Measurements from ENCODE around the gene CCL3.
"Not testable (repeated sequence)": the region's sequence is repeated elsewhere in the genome, so short reads cannot be mapped to it uniquely, and the experiment has no call there.

The CCL3 gene

DNA sequence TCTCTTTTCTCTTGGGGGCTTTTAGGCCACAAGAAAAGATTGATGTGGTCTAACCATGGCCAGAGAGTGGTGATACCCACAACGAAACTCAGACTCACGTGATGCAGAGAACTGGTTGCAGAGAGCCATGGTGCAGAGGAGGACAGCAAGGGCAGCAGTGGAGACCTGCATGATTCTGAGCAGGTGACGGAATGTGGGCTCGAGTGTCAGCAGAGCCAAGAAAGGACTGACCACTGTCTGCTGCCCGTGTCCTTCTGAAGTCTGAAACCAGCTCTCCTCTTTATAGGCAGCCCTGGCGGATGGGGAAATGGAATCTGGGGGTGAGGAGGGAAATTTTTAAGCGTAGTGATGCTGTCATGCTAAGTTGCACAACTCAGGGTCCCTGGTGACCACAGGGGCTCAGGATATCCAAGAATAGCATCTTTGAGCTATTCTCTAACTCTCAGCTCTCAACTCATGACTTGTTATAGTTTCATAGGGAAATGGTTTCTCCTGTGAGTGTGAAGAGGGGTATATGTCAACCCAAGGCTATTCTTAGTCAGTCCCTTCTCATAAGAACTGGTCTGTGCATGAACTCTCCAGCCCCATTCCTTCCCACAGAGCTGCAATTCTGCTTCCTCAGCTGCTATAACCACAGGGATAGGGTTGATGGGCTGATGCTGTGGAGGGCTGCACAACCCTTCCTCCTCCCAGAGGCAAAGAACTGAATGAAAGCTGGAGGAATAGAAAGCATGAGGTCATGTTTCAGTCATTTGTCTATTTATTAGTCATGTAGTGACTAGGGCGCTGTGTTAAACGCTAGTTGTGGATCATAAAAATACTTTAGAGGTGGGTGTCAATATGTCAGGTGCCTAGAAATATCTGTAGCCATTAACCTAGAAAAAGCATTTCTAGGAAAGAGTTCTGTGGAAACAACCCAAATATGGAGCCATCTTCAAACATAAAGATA is at the start of gene CCL3:
Gene CCL3 (minus strand): TSS at position 256 of the 949 bp plus-strand sequence. CDS start 85 bp downstream, at position 171.
- no peak within 1 kb of the TSS for H3K4me3 ChIP-seq
- H3K27ac ChIP-seq = peak within 1 kb of the TSS in 7 of 21 experiments; percentile 21 to 73 (median 42)

DNA sequence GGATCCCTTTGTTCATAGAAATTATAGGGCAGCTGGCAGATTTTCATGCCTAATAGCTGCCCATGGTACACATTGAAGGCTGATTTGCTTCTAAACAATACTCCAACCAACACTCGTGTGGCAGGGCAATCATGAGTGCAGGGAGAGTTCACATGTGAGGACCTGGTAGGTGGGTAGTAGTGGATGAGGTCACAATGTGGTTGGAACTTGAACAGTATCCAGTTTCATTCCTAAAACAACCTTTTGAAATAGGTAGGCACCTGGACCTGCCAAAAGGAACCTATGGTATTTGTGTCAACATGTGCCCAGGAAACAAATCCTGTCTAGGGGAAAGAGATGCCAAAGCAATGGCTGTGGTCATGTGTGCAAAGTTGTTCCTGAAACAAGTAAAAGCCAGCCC is 46.5 kb upstream of the CCL3 start:
- Histone ChIP-seq H3K4me3 (no peak overlapping the region), H3K27ac (no peak overlapping the region)

DNA sequence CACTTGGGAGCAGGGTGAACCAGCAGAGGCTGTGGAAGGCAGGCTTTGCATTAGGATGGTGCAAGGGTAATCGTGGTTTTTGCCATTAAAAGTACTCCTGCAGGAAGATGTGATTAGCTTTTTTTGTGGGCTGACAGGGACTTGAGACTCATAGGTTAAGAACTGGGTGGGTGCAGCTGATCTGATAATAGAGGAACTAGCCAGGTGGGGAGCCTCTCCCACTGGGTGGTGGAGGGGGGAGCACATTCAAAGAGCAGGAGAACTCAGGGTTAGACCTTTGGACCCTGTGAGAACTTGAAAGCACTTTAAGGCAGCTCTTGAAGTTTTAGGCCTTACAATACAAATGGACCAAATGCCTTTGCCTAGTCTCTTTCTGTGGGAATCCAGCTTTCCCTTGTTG is 46.1 kb upstream of the CCL3 start:
- no peak overlapping the region for H3K4me3 ChIP-seq
- no peak overlapping the region for H3K27ac ChIP-seq

DNA sequence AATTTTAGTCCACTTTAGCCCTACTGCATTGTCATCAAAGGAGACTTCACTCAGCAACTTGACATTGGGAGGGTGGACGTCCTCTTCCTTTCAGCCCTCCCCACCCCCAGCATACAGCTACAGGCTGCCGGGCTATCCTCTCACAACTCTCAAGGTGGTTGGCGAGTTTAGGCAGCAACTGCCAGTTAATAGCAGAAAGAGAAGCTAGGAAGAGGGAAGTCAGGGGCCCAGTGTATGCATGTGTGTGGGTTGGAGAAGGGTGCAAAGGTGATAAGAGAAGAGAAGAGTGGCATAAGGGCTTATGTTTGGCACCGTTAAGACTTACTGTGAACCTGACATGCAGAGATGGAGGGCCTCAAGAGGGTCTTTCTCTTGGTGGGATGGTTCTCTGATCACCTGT is 45.5 kb upstream of the CCL3 start:
- no peak overlapping the region for H3K4me3 ChIP-seq
- H3K27ac ChIP-seq = no peak overlapping the region

DNA sequence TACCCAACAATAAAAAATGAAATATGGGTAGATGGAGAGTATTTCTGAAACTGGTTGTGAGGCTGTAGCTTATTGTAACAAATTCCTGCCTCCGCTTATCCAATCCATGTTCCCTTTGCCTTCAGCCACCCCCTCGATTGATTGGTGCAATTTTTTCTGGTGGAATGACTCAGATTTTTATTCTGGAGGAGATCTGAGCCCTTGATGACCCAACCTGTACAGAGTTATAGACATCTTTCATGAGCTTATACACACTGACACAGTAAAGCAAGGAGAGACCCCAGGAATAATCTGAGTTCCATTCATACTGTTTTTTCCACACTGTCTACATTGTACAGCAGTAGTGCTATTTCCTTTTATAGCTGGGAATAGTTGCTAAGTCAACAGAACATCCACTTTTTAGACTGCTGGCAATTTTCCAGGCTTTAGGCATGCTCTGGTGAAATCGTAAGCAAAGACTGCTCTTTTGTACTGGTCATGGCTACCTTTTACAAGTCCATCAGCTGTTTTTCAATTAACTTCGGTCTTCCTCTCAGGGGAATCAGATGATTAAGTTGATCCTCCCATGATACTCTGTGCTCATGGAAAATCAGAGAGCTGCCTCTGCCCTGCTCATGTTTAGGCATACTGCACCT is 43.8 kb upstream of the CCL3 start:
- Histone ChIP-seq H3K4me3 (no peak overlapping the region), H3K27ac (no peak overlapping the region)

DNA sequence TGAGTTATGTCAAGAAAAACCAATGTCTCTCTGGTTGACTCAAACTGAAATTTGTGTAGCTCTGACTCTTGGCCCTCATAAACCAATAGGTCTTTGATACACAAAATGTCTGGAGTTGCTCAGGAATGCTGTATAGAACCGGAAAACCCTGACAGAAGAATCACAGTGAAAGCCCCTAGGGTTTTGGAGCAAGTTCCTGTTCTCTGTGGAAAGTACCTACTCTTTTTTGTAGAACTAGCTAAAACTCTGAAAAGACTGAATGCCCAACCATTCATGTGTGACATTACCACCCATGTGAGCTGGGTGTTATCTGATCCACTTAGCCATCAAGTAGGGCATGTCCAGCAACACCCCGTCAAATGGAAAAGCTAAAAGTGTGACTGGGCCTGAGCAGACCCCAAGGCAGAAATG is 42.5 kb upstream of the CCL3 start:
- H3K4me3 ChIP-seq = no peak overlapping the region
- H3K27ac ChIP-seq = no peak overlapping the region

DNA sequence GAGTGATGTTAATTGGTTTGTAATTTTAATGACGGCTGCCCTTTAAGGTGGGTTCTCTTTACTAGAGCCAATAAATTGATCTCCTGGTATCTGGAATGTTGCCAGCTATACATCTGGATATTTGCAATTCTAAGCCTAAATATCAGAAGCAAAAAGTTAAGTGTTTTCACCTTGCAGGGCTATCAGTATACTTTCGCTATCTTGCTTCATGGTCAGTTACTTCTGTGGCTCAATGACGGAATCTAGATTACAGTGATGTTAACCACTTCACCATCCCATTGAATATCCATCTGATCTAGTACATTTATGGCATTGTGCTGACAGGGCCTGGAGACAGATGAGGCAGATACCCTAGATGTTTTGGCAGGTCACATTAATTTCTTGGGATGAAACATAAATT is 42.0 kb upstream of the CCL3 start:
- Histone ChIP-seq H3K27ac (no peak overlapping the region), H3K4me3 (no peak overlapping the region)

DNA sequence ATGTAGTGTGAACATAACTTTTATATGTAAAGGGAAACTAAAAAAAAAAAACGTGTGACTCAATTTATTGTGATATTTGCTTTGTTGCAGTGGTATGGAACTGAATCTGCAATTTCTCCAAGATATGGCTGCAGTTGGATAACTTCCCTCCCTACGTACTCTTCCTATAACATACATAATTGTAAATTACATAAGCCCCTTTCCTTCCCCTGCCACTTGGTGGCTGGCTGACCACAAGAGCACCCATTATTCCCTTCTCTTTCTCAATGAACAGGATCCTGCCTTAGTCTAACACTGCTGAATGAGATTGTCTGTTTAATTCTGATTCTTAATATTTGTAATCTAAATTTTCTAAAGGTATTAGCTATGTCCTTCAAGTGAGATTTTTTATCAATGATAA is 41.5 kb upstream of the CCL3 start:
- H3K4me3 ChIP-seq = no peak overlapping the region

DNA sequence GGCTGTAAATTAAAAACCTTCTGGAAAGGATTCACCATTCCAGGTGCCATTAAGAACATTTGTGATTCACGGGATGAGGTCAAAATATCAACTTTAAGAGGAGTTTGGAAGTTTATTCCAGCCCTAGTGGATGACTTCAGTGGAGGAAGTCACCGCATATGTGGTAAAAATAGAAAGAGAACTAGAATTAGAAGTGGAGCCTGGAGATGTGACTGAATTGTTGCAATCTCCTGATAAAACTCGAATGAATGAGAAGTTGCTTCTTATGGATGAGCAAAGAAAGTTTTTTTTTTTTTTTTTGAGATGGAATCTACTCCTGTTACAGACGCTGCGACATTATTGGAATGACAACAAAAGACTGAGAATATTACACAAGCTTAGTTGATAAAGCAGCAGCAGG is 40.4 kb upstream of the CCL3 start:
- H3K4me3 ChIP-seq = no peak overlapping the region
- no peak overlapping the region for H3K27ac ChIP-seq

More for the DNA sequence above, 41.5 kb upstream of the CCL3 start:
- no peak overlapping the region for H3K27ac ChIP-seq

DNA sequence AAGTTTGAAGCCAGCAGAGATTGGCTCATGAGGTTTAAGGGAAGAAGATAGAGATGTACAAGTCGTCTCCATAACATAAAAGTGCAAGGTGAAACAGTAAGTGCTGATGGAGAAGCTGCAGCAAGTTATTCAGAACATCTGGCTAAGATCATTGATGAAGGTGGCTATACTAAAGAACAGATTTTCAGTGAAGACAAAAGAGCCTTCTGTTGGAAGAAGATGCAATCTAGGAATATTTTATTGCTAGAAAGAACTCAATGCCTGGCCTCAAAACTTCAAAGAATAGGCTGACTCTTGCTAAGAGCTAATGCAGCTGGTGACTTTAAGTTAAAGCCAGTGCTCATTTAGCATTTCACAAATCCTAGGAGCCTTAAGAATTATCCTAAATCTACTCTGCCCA is 39.7 kb upstream of the CCL3 start:
- Histone ChIP-seq H3K4me3 (no peak overlapping the region), H3K27ac (no peak overlapping the region)

DNA sequence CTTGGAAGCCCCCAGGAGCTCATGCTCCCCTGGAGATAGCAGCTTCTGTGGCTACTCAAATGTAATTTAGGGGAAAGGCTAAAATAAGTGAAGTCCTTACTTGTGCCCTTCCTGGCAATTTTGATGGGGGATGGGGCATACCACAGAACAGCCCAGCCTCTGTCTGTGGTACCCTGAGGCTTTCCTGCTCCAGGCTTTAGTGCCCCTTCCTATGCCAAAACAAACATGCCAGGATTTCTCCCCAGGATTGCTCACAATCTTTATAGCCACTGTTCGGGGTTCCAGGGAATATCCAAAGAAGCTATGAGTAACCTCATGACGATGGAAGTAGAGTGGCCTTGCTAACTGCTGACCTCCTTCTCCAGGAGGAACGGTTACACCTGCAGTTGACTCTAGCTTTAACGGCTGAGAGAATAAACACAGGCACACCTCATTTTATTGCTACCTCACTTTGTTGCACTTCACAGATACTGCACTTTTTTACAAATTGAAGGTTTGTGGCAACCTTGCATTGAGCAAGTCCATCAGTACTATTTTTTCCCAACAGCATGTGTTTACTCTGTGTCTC is 38.6 kb upstream of the CCL3 start:
- no peak overlapping the region for H3K4me3 ChIP-seq

DNA sequence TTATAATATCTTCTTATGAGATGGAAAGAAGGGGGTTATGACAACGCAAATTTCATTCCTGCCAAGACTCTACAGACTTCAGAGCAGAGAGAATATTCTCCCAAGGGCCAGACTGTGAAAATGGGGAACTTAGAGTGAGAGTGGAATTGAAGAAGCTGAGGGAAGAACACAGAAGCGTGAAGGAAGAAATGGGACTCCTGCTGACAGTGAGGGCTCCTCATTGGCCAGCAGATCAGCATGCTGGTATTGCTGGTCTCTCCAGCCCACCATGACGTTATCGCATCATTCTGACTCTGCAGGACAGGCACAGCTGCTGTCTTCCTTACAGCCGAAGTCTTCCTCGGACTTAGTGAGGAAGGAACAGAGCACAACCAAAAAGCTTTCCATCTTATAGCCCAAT is 38.0 kb upstream of the CCL3 start:
- no peak overlapping the region for H3K27ac ChIP-seq
- no peak overlapping the region for H3K4me3 ChIP-seq

More for the DNA sequence above, 38.6 kb upstream of the CCL3 start:
- no peak overlapping the region for H3K27ac ChIP-seq

DNA sequence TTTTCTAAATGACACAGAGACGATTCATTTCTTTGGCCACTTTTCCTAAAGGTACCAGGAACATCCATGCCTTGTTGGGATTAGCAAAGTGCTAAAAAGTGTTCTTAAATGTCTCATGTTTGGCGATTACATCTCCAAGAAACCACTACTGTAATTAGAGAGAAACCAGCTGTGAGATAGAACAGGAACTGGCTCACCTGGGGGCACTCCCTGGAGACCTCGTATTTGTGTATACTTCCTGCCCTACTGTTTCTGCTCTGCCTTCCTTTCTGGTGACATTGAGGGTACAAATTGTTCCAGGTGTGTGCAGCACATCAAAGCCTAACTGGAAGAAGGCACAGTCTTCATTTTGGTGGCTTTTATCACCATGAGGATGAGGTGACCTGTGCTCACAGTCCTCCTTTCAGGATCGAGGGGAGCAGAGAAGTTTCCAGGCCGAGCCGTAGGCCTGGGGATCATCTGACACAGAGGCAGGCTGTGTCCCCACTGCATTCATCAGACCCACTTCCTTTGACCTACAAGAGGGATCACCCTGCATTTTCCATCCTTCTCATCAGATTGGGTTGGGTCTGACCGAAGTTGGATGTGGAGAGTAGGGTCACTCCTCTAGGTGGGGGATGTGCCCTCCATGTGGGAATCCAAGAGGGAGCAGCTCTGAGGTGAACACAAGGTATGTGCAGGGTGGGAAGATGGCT is 37.4 kb upstream of the CCL3 start:
- H3K4me3 ChIP-seq = no peak overlapping the region
- H3K27ac ChIP-seq = no peak overlapping the region

DNA sequence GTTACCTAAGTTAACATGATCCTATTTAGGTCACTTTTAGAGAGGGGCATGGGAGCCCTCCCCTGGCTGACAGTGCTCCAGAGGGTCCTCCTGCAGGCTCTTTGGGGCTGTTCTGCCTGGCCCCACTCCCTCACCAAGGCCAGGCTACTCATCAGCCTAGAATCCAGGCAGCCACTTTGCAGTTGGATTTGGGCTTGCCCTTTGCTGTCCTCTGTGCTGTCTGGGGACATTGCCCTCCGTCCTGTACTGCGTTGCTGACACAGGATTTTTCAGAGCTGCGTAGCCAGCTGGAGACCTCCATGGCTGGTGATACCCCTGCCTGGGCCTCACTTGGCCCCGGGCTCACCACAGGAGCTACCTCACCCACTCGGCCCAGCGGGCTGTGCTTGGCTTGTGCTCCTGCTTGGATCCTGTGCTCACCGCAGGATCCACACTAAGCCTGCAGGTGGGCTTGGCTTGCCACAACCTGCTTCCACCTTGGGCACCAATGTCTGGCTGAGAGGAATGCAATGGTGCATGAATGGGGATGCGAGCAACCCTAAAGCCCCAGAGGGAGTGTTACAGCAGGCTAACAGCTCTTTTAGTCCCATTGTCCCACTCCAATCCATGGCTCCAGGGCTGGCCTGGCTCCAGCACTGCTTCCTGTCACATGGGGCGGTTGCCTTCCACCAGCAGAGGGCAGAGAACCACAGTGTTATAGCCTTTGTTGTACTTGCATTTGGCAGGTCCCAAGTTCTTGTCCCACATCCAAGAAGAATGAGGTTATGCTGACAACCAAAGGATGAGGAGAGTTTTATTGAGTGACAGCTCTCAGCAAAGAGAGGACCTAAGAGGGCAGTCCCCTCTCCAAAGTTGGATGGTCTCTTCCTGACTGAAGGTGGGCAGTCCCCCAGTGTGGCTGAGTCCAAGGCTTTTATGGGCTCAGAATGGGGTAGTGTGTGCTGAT is 35.2 kb upstream of the CCL3 start:
- no peak overlapping the region for H3K27ac ChIP-seq
- no peak overlapping the region for H3K4me3 ChIP-seq

DNA sequence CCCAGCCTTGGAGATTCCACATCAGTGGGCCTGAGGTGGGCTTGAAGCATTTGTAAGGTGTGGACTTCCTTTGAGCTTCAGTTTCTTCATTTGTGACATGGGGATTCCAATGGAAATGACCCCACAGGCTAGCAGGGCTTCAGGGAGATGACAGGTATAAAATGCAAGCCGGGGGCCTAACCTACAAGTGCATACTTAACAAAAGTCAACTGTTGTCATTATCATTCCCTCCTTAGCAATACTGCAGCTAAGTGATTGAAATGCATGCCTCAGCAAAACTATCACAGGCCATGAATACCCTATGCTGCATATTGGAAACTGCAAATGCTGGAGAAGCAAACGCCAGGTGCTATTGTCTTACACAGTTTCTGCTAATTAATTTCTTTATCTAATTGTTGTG is 33.5 kb upstream of the CCL3 start:
- no peak overlapping the region for H3K27ac ChIP-seq
- no peak overlapping the region for H3K4me3 ChIP-seq

DNA sequence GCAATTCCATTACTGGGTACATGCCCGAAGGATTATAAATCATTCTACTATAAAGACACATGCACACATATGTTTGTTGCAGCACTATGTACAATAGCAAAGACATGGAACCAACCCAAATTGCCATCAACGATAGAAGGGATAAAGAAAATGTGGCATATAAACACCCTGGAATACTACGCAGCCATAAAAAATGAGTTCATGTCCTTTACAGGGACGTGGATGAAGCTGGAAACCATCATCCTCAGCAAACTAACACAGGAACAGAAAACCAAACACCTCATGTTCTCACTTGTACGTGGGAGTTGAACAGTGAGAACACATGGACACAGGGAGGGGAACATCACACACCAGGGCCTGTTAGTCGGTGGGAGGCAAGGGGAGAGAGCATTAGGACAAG is 31.2 kb upstream of the CCL3 start:
- H3K4me3 ChIP-seq, H3K27ac ChIP-seq: not testable (repeated sequence)

DNA sequence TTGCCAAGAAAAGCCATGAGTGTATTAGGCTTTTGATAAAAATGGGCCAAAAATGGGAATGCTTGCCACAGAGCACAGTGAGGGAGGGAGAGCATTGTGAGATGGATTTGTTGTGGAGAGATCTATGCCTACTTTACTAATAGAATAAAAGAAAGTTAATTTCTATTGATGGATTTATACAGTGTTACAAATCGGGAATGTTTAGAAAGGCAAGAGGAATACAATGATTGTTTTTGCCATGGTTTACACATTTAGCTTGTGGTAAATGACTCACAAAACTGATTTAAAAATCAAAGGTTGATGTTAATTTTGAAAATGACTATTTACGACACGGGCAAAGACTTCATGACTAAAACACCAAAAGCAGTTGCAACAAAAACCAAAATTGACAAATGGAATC is 30.3 kb upstream of the CCL3 start:
- Histone ChIP-seq H3K4me3 (no peak overlapping the region), H3K27ac (no peak overlapping the region)

DNA sequence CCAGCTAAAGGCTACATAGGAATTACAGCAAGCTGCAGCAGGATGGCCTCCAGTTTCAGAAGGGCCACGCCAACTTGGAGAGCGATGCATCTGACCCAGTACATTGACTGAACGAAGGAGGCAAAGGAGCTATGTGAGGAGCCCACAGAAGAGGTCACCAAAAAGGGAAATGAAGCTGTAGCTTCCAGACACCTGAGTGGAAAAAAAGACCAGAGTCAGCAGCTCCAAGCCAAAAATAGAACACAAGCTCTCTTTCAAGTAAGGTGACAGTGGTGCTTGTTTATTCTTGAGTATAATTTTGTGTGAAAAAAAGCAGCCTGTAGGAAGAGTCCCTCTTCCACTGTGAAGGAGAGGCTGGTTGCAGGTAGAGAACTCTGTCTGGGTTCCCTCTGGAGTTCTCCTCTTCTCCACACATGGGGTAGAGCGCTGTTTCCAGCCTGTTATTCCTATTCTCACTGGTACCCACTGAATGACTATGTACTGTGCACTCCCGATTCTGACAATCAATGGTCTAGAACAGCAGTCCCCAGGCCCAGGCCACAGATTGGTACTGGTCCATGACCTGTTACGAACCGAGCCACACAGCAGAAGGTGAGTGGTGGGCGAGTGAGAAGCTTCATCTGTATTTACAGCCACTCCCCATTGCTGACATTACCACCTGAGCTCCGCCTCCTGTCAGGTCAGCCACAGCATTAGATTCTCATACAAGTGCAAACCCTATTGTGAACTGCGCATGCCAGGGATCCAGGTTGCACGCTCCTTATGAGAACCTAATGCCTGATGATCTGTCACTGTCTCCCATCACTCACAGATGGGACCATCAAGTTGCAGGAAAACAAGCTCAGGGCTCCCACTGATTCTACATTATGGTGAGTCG is 28.8 kb upstream of the CCL3 start:
- Histone ChIP-seq H3K4me3 (no peak overlapping the region), H3K27ac (no peak overlapping the region)

Data from skin epidermis (tissue), 12 donors.